Thoracic aorta (tissue), 2 donors: ENCODE results near the gene ZNF558. TPM values are rescaled to one million over a fixed set of nuclear protein-coding genes. Genes with fewer than 3 reads are reported as not detected.

ENCODE experiments used
- total RNA-seq, 2 donors: library from RNA; depleted of rRNA; stranded (reverse); fragments of >200 nt; gene quantifications; one replicate each; pipeline versions ENCODE4 v1.1.0 to v1.2.3, GENCODE V29; 2016

ZNF558 gene
- total RNA-seq, 2 donors from 2014 or later: 35.2 to 44.1 TPM

Other genes with a start within 250 kb of the ZNF558 start
- gene ADAMTS10, start 221.6 kb downstream of the ZNF558 start, total RNA-seq: 100 to 1,000 TPM; 164 to 214 TPM
- gene NFILZ, start 201.7 kb downstream of the ZNF558 start, total RNA-seq: not detected
- not detected for gene ACTL9, start 133.5 kb downstream of the ZNF558 start, total RNA-seq
- not detected for gene OR2Z1, start 110.7 kb downstream of the ZNF558 start, total RNA-seq
- gene MBD3L1, start 73 bp upstream of the ZNF558 start, total RNA-seq: not detected
- under 1 TPM in 1 of 2 donors, not detected in 1; under 0.01 TPM for gene MUC16, start 178.1 kb upstream of the ZNF558 start, total RNA-seq